CD4-positive, alpha-beta T cell treated with Interleukin-1 beta for 1 hour (primary cell): ENCODE results near the gene CEP44.
"Not testable (repeated sequence)": the region's sequence is repeated elsewhere in the genome, so short reads cannot be mapped to it uniquely, and the experiment has no call there.

Experiments used
- DNase-seq, 2 donors: peaks; one replicate each; pipeline ENCODE4 v3.0.0-alpha.2; 2020 to 2022

CEP44 gene

GRCh38 chr4:174279433-174280155 lies 4.1 kb upstream of the CEP44 start:
- DNase-seq, result no peak

- DNase-seq, result no peak
These were observed 2.5 kb upstream of the CEP44 start for GRCh38 chr4:174281182-174281737.

GRCh38 chr4:174281901-174282300 lies 1.8 kb upstream of the CEP44 start:
- DNase-seq, result no peak

- peak; percentile 87 to 89 for DNase-seq
These were observed 740 bp upstream of the CEP44 start for GRCh38 chr4:174282836-174283506.

- DNase-seq, result no peak
These were observed 776 bp downstream of the CEP44 start for GRCh38 chr4:174284487-174284886.

GRCh38 chr4:174286870-174287269 lies 3.2 kb downstream of the CEP44 start:
- DNase-seq, result no peak

GRCh38 chr4:174292473-174292872 lies 8.8 kb downstream of the CEP44 start:
- DNase-seq, result no peak

GRCh38 chr4:174294641-174295040 lies 10.9 kb downstream of the CEP44 start:
- DNase-seq, result not testable (repeated sequence)

GRCh38 chr4:174295142-174295541 lies 11.4 kb downstream of the CEP44 start:
- DNase-seq, result not testable (repeated sequence)

- no peak for DNase-seq
These were observed 20.0 kb downstream of the CEP44 start for GRCh38 chr4:174303687-174304086.

GRCh38 chr4:174304664-174305063 lies 21.0 kb downstream of the CEP44 start:
- no peak for DNase-seq

- no peak for DNase-seq
These were observed 22.2 kb downstream of the CEP44 start for GRCh38 chr4:174305961-174306360.

- DNase-seq, result no peak
These were observed 24.0 kb downstream of the CEP44 start for GRCh38 chr4:174307694-174308093.

GRCh38 chr4:174312993-174313392 lies 29.3 kb downstream of the CEP44 start:
- no peak for DNase-seq

GRCh38 chr4:174314274-174314673 lies 30.6 kb downstream of the CEP44 start:
- DNase-seq, result no peak

GRCh38 chr4:174314770-174315169 lies 31.1 kb downstream of the CEP44 start:
- no peak for DNase-seq

GRCh38 chr4:174316546-174316945 lies 32.8 kb downstream of the CEP44 start:
- no peak for DNase-seq

GRCh38 chr4:174316954-174317353 lies 33.2 kb downstream of the CEP44 start:
- DNase-seq, result no peak

GRCh38 chr4:174317531-174317930 lies 33.8 kb downstream of the CEP44 start:
- DNase-seq, result no peak

GRCh38 chr4:174318829-174319764 lies 35.4 kb downstream of the CEP44 start:
- peak in 1 of 2 donors; percentile 47 for DNase-seq

GRCh38 chr4:174320494-174321199 lies 36.9 kb downstream of the CEP44 start:
- no peak for DNase-seq

GRCh38 chr4:174324236-174324635 lies 40.5 kb downstream of the CEP44 start:
- DNase-seq, result no peak
